Fibroblast of the aortic adventitia (primary cell): ENCODE measurements around the gene GAST. TPM values are rescaled to one million over a fixed set of nuclear protein-coding genes. Genes with fewer than 3 reads are reported as not detected.
A peak's percentile ranks its signal among the peaks of the same experiment; 100 is the strongest.

Experiments used
- DNase-seq: peaks from one replicate; pipeline ENCODE4 v3.0.0-alpha.2; 2010; ENCODE audit warnings: low read depth
- H3K4me3 ChIP-seq: 2 replicates; pipeline ENCODE4 v1.5.1; 2011; ENCODE audit warnings: low read depth, mild to moderate bottlenecking, control low read depth, low read length, moderate library complexity
- CTCF ChIP-seq: IDR thresholded peaks from 2 replicates; pipeline ENCODE4 v1.5.1; 2011; ENCODE audit warnings: mild to moderate bottlenecking, low read length, control low read depth, inconsistent platforms; ENCODE audit not compliant: insufficient read depth
- total RNA-seq: library from RNA; depleted of rRNA; stranded (reverse); fragments of >200 nt; gene quantifications from 2 replicates; pipeline ENCODE4 v1.2.3, GENCODE V29; 2012; ENCODE audit warnings: low replicate concordance

GAST gene
- total RNA-seq, 1 donor: not detected

- H3K4me3 ChIP-seq: no peak overlapping the region
- no peak for TF ChIP-seq CTCF
- no peak for DNase-seq
Measured at GRCh38 chr17:41731836-41732235, 19.7 kb downstream of the GAST start.

DNA sequence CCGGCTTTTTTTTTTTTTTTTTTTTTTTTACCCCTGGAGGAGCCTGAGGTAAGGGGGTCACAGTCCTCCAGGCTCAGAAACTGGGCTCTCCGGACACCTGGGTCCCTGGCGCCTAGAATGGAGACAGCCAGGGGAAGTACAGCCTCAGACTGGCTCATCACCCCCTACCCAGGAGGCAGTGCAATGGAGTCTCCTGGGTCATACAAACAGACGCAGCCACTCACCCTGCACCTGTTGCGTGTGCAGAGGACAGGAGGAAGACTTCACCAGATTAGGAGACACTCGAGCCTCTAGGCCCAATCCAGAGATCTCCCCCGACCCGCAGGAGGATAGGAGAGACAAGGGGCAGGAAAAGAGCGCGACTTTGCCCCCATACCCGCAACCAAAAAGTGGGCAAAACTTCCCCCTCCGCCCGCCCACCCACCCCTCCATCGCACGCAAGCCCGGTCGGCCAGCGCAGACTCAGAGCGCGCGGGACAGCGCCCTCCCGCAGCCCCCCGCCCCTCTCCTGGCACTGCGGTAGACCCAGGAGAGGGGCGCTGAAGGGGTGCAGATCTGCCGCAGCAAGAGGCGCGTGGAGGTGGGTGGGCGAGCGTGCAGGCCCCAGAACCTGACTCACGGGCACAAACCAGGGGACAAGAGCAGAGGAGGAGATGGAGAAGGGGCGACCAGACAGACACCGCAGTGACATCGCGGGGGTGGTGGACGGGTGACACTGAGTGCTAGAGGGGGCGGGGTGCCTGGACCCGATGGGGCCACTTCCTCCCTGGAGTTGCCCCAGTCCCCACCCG is 21.4 kb downstream of the GAST start:
- no peak overlapping the region for H3K4me3 ChIP-seq
- no peak for TF ChIP-seq CTCF
- no peak for DNase-seq

GRCh38 chr17:41734139-41734948 is 22.2 kb downstream of the GAST start, which contains the start of gene HAP1:
Gene HAP1, minus strand, starts transcription at chr17:41734643. Its CDS starts 9 bp downstream, at chr17:41734634.
- H3K4me3 ChIP-seq: peak within 1 kb of the TSS; percentile 37
- TF ChIP-seq CTCF: no peak
- DNase-seq: peak; percentile 13

DNA sequence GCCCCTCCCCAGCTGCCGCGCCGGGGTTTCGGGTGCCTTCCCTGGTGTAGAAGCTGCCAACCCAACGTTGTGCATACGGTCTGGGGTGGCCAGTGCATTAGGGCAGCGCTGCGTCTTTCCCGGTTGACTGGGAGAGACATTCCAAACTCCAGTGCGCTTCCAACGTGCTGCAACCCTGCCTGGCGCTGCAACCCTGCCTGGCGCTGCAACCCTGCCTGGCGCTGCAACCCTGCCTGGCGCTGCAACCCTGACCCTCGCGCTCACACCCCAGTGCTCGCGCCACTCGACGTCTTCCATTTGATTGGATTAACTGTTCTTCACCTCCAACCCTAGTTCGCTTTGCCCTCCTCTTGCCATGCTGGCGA is 22.8 kb downstream of the GAST start:
- H3K4me3 ChIP-seq: peak overlapping the region; percentile 37
- peak; percentile 9 for DNase-seq

DNA sequence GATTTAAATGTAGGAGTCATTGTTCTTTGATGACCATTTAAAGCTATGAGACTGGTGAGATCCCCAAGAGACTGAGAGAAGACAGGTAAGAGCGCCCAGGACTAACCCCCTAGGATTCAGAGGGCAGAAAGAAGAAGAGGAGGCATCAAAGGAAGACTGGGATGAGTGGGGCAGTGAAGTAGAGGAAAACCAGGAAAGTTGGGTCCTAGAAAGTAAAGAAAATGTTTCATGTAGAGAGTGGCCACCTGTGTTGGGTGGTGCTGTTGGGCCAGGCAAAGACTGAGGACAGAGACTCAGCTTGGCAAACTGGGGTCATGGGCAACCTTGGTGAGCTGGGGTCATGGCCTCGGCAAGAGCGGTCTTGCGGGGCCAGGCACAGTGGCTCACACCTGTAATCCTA is 23.6 kb downstream of the GAST start:
- no peak for TF ChIP-seq CTCF
- DNase-seq: no peak
- no peak overlapping the region for H3K4me3 ChIP-seq

More for the DNA sequence above, 22.8 kb downstream of the GAST start:
- no peak for TF ChIP-seq CTCF

- DNase-seq: no peak
- TF ChIP-seq CTCF: no peak
- no peak overlapping the region for H3K4me3 ChIP-seq
Measured at GRCh38 chr17:41736983-41737679, 25.0 kb downstream of the GAST start.
